Gastrocnemius medialis (tissue), 4 donors: ENCODE data around the gene SP140.

Experiments
- POLR2A ChIP-seq, 2 donors: fragments of 450-650 bp; IDR thresholded peaks; one replicate each; pipeline ENCODE4 v1.6.1; 2017; ENCODE audit warnings: antibody characterized with exemption in 2 of 2, mild to moderate bottlenecking in 2 of 2, moderate library complexity in 2 of 2
- TF ChIP-seq, protein P1 (sequence below), 5 experiments: fragments of 450-650 bp in 3 of 5; fragments of 200-600 bp in 2 of 5; sonication (generic) in 2 of 5; IDR thresholded peaks in 4 of 5; conservative IDR thresholded peaks in 1 of 5; 1 replicate in 4 of 5; 2 replicates in 1 of 5; pipeline ENCODE4 v1.5.1; 2016 to 2019; ENCODE audit warnings: antibody characterized with exemption in 5 of 5, mild to moderate bottlenecking in 3 of 5, moderate library complexity in 3 of 5

DNA sequence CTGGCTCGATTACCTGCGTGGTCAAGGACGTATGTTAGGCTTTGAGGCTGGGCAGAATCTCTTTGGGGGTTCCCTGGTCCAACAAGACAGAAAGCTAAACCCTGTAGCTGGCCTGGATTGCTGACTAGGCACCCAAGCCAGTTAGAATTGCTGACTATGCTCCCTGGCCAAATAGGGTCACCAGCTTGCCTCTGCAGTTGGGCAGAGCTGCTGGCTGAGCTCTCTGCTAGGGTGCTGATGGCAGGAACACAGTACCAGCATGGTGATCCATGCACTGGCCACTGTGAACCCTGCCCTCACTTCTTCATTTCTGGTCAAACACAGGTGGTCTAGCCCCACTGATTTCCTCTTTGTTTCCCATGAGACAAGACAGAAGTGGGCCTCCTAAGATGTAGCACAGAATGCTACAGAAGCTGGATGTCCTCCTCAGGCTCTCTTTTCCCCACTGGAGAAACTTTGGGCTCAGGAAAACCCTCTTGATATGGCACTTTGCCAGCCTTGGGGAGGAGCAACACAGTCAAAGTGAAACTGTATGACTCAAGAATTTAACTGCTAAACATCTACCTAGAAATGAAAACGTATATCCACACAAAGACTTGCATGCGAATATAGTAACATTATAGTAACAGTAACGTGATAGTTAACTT lies 122.2 kb downstream of the SP140 start:
- TF ChIP-seq, protein P1, sequence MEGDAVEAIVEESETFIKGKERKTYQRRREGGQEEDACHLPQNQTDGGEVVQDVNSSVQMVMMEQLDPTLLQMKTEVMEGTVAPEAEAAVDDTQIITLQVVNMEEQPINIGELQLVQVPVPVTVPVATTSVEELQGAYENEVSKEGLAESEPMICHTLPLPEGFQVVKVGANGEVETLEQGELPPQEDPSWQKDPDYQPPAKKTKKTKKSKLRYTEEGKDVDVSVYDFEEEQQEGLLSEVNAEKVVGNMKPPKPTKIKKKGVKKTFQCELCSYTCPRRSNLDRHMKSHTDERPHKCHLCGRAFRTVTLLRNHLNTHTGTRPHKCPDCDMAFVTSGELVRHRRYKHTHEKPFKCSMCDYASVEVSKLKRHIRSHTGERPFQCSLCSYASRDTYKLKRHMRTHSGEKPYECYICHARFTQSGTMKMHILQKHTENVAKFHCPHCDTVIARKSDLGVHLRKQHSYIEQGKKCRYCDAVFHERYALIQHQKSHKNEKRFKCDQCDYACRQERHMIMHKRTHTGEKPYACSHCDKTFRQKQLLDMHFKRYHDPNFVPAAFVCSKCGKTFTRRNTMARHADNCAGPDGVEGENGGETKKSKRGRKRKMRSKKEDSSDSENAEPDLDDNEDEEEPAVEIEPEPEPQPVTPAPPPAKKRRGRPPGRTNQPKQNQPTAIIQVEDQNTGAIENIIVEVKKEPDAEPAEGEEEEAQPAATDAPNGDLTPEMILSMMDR (IDR thresholded peaks at IDR 0.05 in 4 of 5, conservative IDR thresholded peaks at IDR 0.05 in 1 of 5), result no peak
- no peak for TF ChIP-seq POLR2A (IDR thresholded peaks at IDR 0.05)
